ENCODE data around the gene SHB. TPM values are rescaled to one million over a fixed set of nuclear protein-coding genes. Genes with fewer than 3 reads are reported as not detected.

SHB gene
- total and polyA plus RNA-seq, 2 of the 8 experiments (the other 6 are each of a cell fraction or from before 2014, with no cell fraction given), result 4.1 to 12.6 TPM

DNA sequence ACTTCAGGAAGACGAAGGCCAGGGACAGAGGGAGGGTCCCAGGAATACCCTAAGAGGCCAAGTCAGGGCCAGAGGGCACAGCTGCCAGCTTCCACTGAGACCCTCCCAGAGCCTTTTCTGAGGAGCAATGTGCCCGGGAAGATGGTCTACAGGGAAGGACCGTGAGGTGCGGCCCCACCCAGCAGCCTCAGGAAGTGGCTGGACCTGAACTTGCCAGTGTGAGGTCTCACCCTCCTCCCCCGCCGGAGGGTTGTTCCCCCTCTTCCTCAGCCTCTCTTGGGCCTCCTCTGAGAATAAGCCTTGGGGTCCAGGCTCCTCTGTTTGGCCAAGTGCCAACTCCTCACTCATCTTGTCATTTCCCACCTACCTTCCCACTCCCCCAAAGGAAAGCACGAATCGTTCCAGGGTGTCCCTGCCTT, 151.7 kb downstream of the SHB start:
- DNase-seq (ENCODE audit: low read depth in 1 of 2, low spot score in 2 of 2) (no peak), FAIRE-seq (no peak)
- Histone ChIP-seq H3K56ac (replicated peaks; ENCODE audit: insufficient read length, low read depth, low read length) (no peak overlapping the region), H4K8ac (ENCODE audit: extremely low read depth, insufficient read depth, low read length) (no peak overlapping the region), H3K4me3 (ENCODE audit: extremely low read depth in 1 of 4, insufficient read depth in 2 of 4, low read depth in 3 of 4, low read length in 4 of 4) (no peak overlapping the region), H3K4me2 (ENCODE audit: insufficient read depth in 1 of 2, low read depth in 2 of 2, low read length in 2 of 2) (no peak overlapping the region), H3K4me1 (replicated peaks in 1 of 4; ENCODE audit: control insufficient read depth in 3 of 4, insufficient read depth in 4 of 4, low read length in 3 of 4) (peaks cover 0 to 14% (median 3%) of the 10 kb centered on the region in 4 experiments; a peak in 3 of 7 replicates), H4K91ac (replicated peaks; ENCODE audit: insufficient read length, low read length) (no peak overlapping the region), H4K5ac (ENCODE audit: insufficient read length, low read depth, low read length) (no peak overlapping the region), H3K9me3 (ENCODE audit: insufficient read depth in 2 of 2, low read depth in 1 of 2, low read length in 1 of 2) (no peaks in the 10 kb centered on the region), H2AFZ (ENCODE audit: low read length) (no peak overlapping the region), H3K79me2 (ENCODE audit: control insufficient read depth in 1 of 2, insufficient read depth in 2 of 2, low read length in 2 of 2) (no peaks in the 10 kb centered on the region), H4K20me1 (replicated peaks in 1 of 2; ENCODE audit: control insufficient read depth in 1 of 2, insufficient read depth in 2 of 2, low read length in 2 of 2) (no peaks in the 10 kb centered on the region), H2BK5ac (ENCODE audit: low read depth, low read length) (no peak overlapping the region), H3K18ac (ENCODE audit: extremely low read depth, low read length) (no peak overlapping the region), H2BK20ac (ENCODE audit: low read length) (no peak overlapping the region), H3K14ac (ENCODE audit: insufficient read length) (no peak overlapping the region), H3K23me2 (ENCODE audit: low read depth, low read length) (no peaks in the 10 kb centered on the region), H2BK12ac (ENCODE audit: low read depth, low read length) (0 out of 2 replicates have a peak overlapping the region, but pooled peaks have one; percentile 27), H3K79me1 (ENCODE audit: low read depth, low read length) (no peaks in the 10 kb centered on the region; the same call in 1 of the 2 replicates), H3K23ac (ENCODE audit: insufficient read length) (no peak overlapping the region), H2BK120ac (replicated peaks; ENCODE audit: low read depth, low read length) (no peak overlapping the region), H3K4ac (replicated peaks; ENCODE audit: insufficient read length, low read depth, low read length) (no peak overlapping the region), H3K36me3 (ENCODE audit: control insufficient read depth in 2 of 4, insufficient read depth in 4 of 4, low read length in 3 of 4) (no peaks in the 10 kb centered on the region; a peak in 1 of 8 replicates), H2AK5ac (ENCODE audit: low read depth, low read length) (no peak overlapping the region), H2BK15ac (ENCODE audit: low read length) (no peak overlapping the region), H3K9ac (replicated peaks in 1 of 4; ENCODE audit: extremely low read depth in 1 of 4, low read depth in 3 of 4, low read length in 3 of 4) (no peak overlapping the region), H3K27ac (ENCODE audit: low read depth, low read length) (no peak overlapping the region), H3K27me3 (replicated peaks in 1 of 4; ENCODE audit: control insufficient read depth in 3 of 4, extremely low read depth in 1 of 4, insufficient read depth in 3 of 4, low read length in 3 of 4) (no peaks in the 10 kb centered on the region)
- CTCF ChIA-PET (ENCODE audit: partially characterized antibody), result interaction anchor here (1.3 to 4.5 kb wide), 4 partner anchors 7 to 170 kb away, joined by 3 to 30 read pairs (median 16); no protein-coding TSS in a partner anchor
- POLR2A ChIA-PET (ENCODE audit: partially characterized antibody), result no interaction called here
- 87% methylated on average over 6 of the region's 8 CpGs; no CpG with 5 or more reads in 1 of the 2 experiments for WGBS, 2 experiments (ENCODE audit: extremely low coverage in 1 of 2, insufficient coverage in 1 of 2, insufficient read length in 1 of 2, insufficient replicate concordance in 2 of 2, low coverage in 1 of 2, low lambda C conversion rate in 2 of 2, missing lambda C conversion rate in 1 of 2)
- TF ChIP-seq SIX5 (IDR thresholded peaks at IDR 0.05; ENCODE audit: low read depth, low read length) (no peak), TAF1 (IDR thresholded peaks at IDR 0.05; ENCODE audit: low read depth, low read length) (no peak), SP2 (IDR thresholded peaks at IDR 0.05; ENCODE audit: low read length) (no peak), EGR1 (IDR thresholded peaks at IDR 0.05; ENCODE audit: borderline replicate concordance, low read depth, low read length) (no peak), KDM1A (IDR thresholded peaks at IDR 0.05; ENCODE audit: borderline replicate concordance, low read length) (no peak), TBP (IDR thresholded peaks at IDR 0.05; ENCODE audit: low read depth, low read length) (no peak), EZH2 (IDR thresholded peaks at IDR 0.05; ENCODE audit: low read depth, low read length, severe bottlenecking) (no peak), YY1 (IDR thresholded peaks at IDR 0.05; ENCODE audit: low read depth, low read length) (no peak), BRCA1 (IDR thresholded peaks at IDR 0.05; ENCODE audit: low read depth, low read length) (no peak), RAD21 (IDR thresholded peaks at IDR 0.05 in 1 of 2, conservative IDR thresholded peaks at IDR 0.05 in 1 of 2; ENCODE audit: low read depth in 2 of 2, low read length in 2 of 2) (no peak), MAFK (IDR thresholded peaks at IDR 0.05; ENCODE audit: low read depth, low read length) (no peak)
- TF ChIP-seq, protein P1, sequence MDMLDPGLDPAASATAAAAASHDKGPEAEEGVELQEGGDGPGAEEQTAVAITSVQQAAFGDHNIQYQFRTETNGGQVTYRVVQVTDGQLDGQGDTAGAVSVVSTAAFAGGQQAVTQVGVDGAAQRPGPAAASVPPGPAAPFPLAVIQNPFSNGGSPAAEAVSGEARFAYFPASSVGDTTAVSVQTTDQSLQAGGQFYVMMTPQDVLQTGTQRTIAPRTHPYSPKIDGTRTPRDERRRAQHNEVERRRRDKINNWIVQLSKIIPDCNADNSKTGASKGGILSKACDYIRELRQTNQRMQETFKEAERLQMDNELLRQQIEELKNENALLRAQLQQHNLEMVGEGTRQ (IDR thresholded peaks at IDR 0.05; ENCODE audit: low read length), result no peak
